Activated CD8-positive, alpha-beta T cell treated with anti-CD3 and anti-CD28 coated beads for 36 hours (primary cell): ENCODE data around the gene GXYLT2. TPM values are rescaled to one million over a fixed set of nuclear protein-coding genes. Genes with fewer than 3 reads are reported as not detected.

Source experiments
- ATAC-seq: fragments of 200-7000 bp; cut with Tn5 transposase; one replicate; pipeline ENCODE4 v1.10.0; 2021; ENCODE audit warnings: mild to moderate bottlenecking, moderate library complexity
- CTCF ChIA-PET: fragments of 350-600 bp; sonication (Branson Sonifier 250); formaldehyde crosslinking; loops from one replicate; lab custom pipeline; 2021; ENCODE audit warnings: antibody characterized with exemption; lab: Charles Lee
- POLR2A ChIA-PET: fragments of 350-600 bp; sonication (Branson Sonifier 250); formaldehyde crosslinking; loops from one replicate; lab custom pipeline; 2021; ENCODE audit warnings: antibody characterized with exemption; lab: Charles Lee
- DNase-seq: peaks from one replicate; pipeline ENCODE4 v3.0.0-alpha.2; 2020
- H3K27ac Mint-ChIP-seq: one replicate; pipeline ENCODE4 v1.8.0; 2021; ENCODE audit warnings: mild to moderate bottlenecking, mixed read lengths
- H3K27me3 Mint-ChIP-seq: one replicate; pipeline ENCODE4 v1.8.0; 2021; ENCODE audit warnings: mixed read lengths
- H3K36me3 Mint-ChIP-seq: one replicate; pipeline ENCODE4 v1.8.0; 2021; ENCODE audit warnings: low read depth, mixed read lengths
- H3K4me1 Mint-ChIP-seq: one replicate; pipeline ENCODE4 v1.8.0; 2021; ENCODE audit warnings: low read depth, mixed read lengths
- H3K4me3 Mint-ChIP-seq: one replicate; pipeline ENCODE4 v1.8.0; 2021; ENCODE audit warnings: mild to moderate bottlenecking, moderate library complexity, mixed read lengths
- H3K9me3 Mint-ChIP-seq: one replicate; pipeline ENCODE4 v1.8.0; 2021; ENCODE audit warnings: mixed read lengths
- CTCF ChIP-seq: fragments of 200-600 bp; IDR thresholded peaks from one replicate; pipeline ENCODE4 v1.8.0; 2022; ENCODE audit warnings: antibody characterized with exemption, mild to moderate bottlenecking
- intact Hi-C: fragments of 100-400 bp; cut with micrococcal nuclease; formaldehyde crosslinking; loops from one replicate; pipeline ENCODE4 v1.10.0; 2022
- total RNA-seq, 2 experiments: library from RNA; stranded (reverse); gene quantifications; one replicate each; pipeline ENCODE4 v1.2.3, GENCODE V29; 2021

The GXYLT2 gene
- total RNA-seq, 2 experiments from 2014 or later: 0.11 to 0.92 TPM

GRCh38 chr3:72950801-72951200, 63.0 kb downstream of the GXYLT2 start:
- no peak overlapping the region for H3K27ac Mint-ChIP-seq
- no peak overlapping the region for H3K4me3 Mint-ChIP-seq
- no peaks in the 10 kb centered on the region for H3K36me3 Mint-ChIP-seq
- CTCF ChIA-PET: interaction anchor here (0.8 to 1.6 kb wide), 3 partner anchors 12 to 106 kb away, joined by 3 to 5 read pairs (median 5); no protein-coding TSS in a partner anchor
- DNase-seq: no peak
- no peaks in the 10 kb centered on the region for H3K27me3 Mint-ChIP-seq
- H3K4me1 Mint-ChIP-seq: peaks cover 17% of the 10 kb centered on the region
- no peaks in the 10 kb centered on the region for H3K9me3 Mint-ChIP-seq
- POLR2A ChIA-PET: no interaction called here
- no peak for ATAC-seq
- intact Hi-C loops: no loop called here
- TF ChIP-seq CTCF: no peak

- intact Hi-C loops: no loop called here
- TF ChIP-seq CTCF: no peak
- ChIA-PET POLR2A (no interaction called here), CTCF (no interaction called here)
- Mint-ChIP-seq H3K27ac (no peak overlapping the region), H3K4me3 (no peak overlapping the region), H3K9me3 (no peaks in the 10 kb centered on the region), H3K4me1 (peaks cover 17% of the 10 kb centered on the region), H3K36me3 (no peaks in the 10 kb centered on the region), H3K27me3 (no peaks in the 10 kb centered on the region)
- ATAC-seq (peak; percentile 85), DNase-seq (no peak)
Measured at GRCh38 chr3:72951259-72951722, 63.4 kb downstream of the GXYLT2 start.

- Mint-ChIP-seq H3K27me3 (no peaks in the 10 kb centered on the region), H3K36me3 (no peaks in the 10 kb centered on the region), H3K27ac (no peak overlapping the region), H3K4me1 (peaks cover 17% of the 10 kb centered on the region), H3K4me3 (no peak overlapping the region), H3K9me3 (no peaks in the 10 kb centered on the region)
- no peak for DNase-seq
- intact Hi-C loops: no loop called here
- no peak for ATAC-seq
- CTCF ChIA-PET: interaction anchor here (1.6 kb wide), 1 partner anchor 103 kb away, joined by 6 read pairs; no protein-coding TSS in a partner anchor
- TF ChIP-seq CTCF: no peak
- POLR2A ChIA-PET: interaction anchor here (0.5 kb wide), 1 partner anchor 41 kb away, joined by 3 read pairs; no protein-coding TSS in a partner anchor
Measured at GRCh38 chr3:72953325-72953956, 65.6 kb downstream of the GXYLT2 start.

- ChIA-PET CTCF (no interaction called here), POLR2A (interaction anchor here (0.6 kb wide), 1 partner anchor 34 kb away, joined by 3 read pairs; no protein-coding TSS in a partner anchor)
- no peak for DNase-seq
- H3K4me3 Mint-ChIP-seq: no peak overlapping the region
- no peak for TF ChIP-seq CTCF
- intact Hi-C loops: no loop called here
- H3K27ac Mint-ChIP-seq: no peak overlapping the region
- peaks cover 16% of the 10 kb centered on the region for H3K4me1 Mint-ChIP-seq
- no peaks in the 10 kb centered on the region for H3K36me3 Mint-ChIP-seq
- no peaks in the 10 kb centered on the region for H3K9me3 Mint-ChIP-seq
- no peak for ATAC-seq
- no peaks in the 10 kb centered on the region for H3K27me3 Mint-ChIP-seq
Measured at GRCh38 chr3:72957297-72957696, 69.5 kb downstream of the GXYLT2 start.

- DNase-seq: no peak
- Mint-ChIP-seq H3K27me3 (no peaks in the 10 kb centered on the region), H3K4me1 (peaks cover 13% of the 10 kb centered on the region), H3K9me3 (no peaks in the 10 kb centered on the region), H3K27ac (no peak overlapping the region), H3K4me3 (no peak overlapping the region), H3K36me3 (no peaks in the 10 kb centered on the region)
- intact Hi-C loops: no loop called here
- ChIA-PET CTCF (interaction anchor here (1.1 kb wide), 1 partner anchor 97 kb away, joined by 3 read pairs; no protein-coding TSS in a partner anchor), POLR2A (no interaction called here)
- ATAC-seq: no peak
- no peak for TF ChIP-seq CTCF
Measured at GRCh38 chr3:72959336-72959735, 71.5 kb downstream of the GXYLT2 start.
